ENCODE measurements around the gene MIB1. TPM values are rescaled to one million over a fixed set of nuclear protein-coding genes. Genes with fewer than 3 reads are reported as not detected.

Gene MIB1
- total RNA-seq, 4 donors from 2014 or later = 25.8 to 33.9 (median 28.4) TPM

DNA sequence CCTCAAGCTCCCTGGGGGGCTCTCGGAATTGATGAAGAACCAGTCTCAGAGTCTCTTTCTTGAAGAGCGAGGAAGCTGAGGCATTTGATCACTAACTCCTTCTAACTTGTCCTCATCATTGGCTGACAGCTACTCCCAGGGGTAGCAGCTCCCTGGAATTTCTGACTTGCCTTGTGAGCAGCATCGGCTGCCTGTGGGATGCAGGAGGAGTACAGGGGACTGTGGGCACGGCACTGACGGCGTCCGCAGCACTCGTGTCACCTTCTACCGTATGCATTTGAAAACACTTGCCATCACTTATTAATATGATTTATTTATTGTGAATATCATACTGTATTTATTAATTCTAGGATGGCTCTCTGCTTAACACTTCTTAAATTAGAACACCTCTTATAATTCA is 175.0 kb downstream of the MIB1 start:
- H3K36me3 ChIP-seq = no peaks in the 10 kb centered on the region
- no peak overlapping the region for H3K4me3 ChIP-seq
- H3K27me3 ChIP-seq = no peaks in the 10 kb centered on the region
- TF ChIP-seq EP300 (IDR thresholded peaks at IDR 0.05) = no peak
- 91 to 92% methylated on average over 9 of the region's 9 CpGs for WGBS, 2 donors
- no peak for DNase-seq (ENCODE audit: low spot score in 2 of 2)
- H3K9me3 ChIP-seq = peaks cover 0 to 27% (median 0%) of the 10 kb centered on the region in 4 donors
- no peaks in the 10 kb centered on the region for H3K4me1 ChIP-seq
- H3K27ac ChIP-seq = no peak overlapping the region

DNA sequence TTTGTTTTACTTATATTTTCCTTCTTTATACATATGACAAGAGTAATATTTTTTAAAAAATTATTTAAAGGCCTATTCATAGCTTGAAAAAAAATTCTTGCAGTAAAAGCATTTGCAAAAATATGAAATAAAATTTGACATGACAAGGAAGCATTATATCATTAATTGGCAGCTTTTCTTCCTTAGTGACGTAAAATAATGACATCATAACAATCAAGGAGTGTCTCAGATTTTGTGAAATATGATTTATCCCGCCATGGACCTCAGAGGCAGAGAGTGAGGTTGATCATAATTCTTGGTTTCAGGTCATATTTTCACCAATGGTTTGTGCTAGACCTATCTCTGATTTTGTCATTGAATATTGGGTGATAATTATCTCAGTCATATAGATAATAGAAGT is 176.0 kb downstream of the MIB1 start:
- Histone ChIP-seq H3K4me1 (no peaks in the 10 kb centered on the region), H3K9me3 (peaks cover 0 to 27% (median 0%) of the 10 kb centered on the region in 4 donors), H3K27me3 (no peaks in the 10 kb centered on the region), H3K4me3 (no peak overlapping the region), H3K27ac (no peak overlapping the region), H3K36me3 (no peaks in the 10 kb centered on the region)
- DNase-seq (ENCODE audit: low spot score in 2 of 2) = no peak
- 60 to 64% methylated on average over 2 of the region's 2 CpGs for whole genome bisulfite sequencing, 2 donors
- no peak for TF ChIP-seq POLR2A (IDR thresholded peaks at IDR 0.05)
- TF ChIP-seq, protein P1, sequence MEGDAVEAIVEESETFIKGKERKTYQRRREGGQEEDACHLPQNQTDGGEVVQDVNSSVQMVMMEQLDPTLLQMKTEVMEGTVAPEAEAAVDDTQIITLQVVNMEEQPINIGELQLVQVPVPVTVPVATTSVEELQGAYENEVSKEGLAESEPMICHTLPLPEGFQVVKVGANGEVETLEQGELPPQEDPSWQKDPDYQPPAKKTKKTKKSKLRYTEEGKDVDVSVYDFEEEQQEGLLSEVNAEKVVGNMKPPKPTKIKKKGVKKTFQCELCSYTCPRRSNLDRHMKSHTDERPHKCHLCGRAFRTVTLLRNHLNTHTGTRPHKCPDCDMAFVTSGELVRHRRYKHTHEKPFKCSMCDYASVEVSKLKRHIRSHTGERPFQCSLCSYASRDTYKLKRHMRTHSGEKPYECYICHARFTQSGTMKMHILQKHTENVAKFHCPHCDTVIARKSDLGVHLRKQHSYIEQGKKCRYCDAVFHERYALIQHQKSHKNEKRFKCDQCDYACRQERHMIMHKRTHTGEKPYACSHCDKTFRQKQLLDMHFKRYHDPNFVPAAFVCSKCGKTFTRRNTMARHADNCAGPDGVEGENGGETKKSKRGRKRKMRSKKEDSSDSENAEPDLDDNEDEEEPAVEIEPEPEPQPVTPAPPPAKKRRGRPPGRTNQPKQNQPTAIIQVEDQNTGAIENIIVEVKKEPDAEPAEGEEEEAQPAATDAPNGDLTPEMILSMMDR (IDR thresholded peaks at IDR 0.05) = no peak
- no peak for TF ChIP-seq EP300 (IDR thresholded peaks at IDR 0.05)

DNA sequence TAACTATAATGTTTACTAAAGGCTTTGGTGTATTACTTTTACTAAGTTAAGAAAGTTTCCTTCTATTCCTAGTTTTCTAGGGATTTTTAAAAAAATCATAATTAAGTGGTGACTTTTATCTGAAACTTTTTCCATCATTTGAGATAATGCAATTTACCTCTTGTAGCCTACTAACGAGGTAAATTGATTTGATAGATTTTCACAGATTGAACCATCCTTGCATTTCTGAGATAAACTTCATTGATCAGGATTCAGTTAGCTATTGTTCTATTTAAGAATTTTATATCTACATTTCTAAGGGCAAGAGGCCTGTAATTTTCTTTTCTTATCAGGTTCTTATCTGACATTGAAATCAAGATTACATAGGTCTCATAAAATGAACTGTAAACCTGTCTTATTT is 178.1 kb downstream of the MIB1 start:
- no peak overlapping the region for H3K27ac ChIP-seq
- H3K9me3 ChIP-seq = peaks cover 0 to 27% (median 0%) of the 10 kb centered on the region in 4 donors
- H3K4me1 ChIP-seq = no peaks in the 10 kb centered on the region
- WGBS, 2 donors = 89 to 90% methylated on average over 1 of the region's 1 CpG
- H3K27me3 ChIP-seq = no peaks in the 10 kb centered on the region
- DNase-seq (ENCODE audit: low spot score in 2 of 2) = no peak
- TF ChIP-seq, protein P1 (IDR thresholded peaks at IDR 0.05) = no peak
- TF ChIP-seq EP300 (IDR thresholded peaks at IDR 0.05) (no peak), POLR2A (IDR thresholded peaks at IDR 0.05) (no peak)
- no peaks in the 10 kb centered on the region for H3K36me3 ChIP-seq
- no peak overlapping the region for H3K4me3 ChIP-seq

Small RNA genes within 50 kb of the gene (small RNA-seq; reads per million reads assigned to genes)
- gene AC103987.3 (not detected), gene RF00019 (not detected), gene RF00045 (not detected), gene RF01241 (not detected), gene RN7SL233P (not detected), gene RNU6-1038P (not detected)

Other genes with a start within 250 kb of the MIB1 start
- 10 to 100 TPM; 15.0 to 19.2 (median 18.6) TPM for gene ESCO1, start 140.1 kb upstream of the MIB1 start, total RNA-seq
- 10 to 100 TPM in 1 of 4 donors, 1 to 10 TPM in 3; 4.3 to 12.6 (median 5.2) TPM for gene SNRPD1, start 128.5 kb upstream of the MIB1 start, total RNA-seq
- 10 to 100 TPM in 3 of 4 donors, 1 to 10 TPM in 1; 8.6 to 15.7 (median 12.8) TPM for gene ABHD3, start 36.0 kb upstream of the MIB1 start, total RNA-seq